Measurements from ENCODE around the gene ABCC4.

Gene ABCC4

DNA sequence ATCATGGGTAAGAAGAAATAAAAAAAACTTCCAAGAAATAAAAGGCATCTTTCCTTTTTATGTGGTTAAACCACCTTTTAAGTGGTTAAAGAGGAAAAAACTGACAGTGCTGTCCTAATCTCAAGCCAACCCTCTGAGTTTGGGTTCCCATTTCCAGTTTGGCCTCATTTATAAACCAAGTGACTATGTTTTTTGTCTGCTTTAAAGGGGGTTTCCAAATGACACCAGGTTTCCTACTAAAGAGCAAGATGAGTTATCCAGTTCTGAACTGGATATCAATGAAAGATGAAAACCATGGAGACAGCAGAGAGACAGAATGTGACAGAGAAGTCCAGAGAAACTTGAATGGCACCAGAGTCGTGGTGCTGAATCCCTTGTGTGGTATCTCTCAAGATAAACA, 251.5 kb downstream of the ABCC4 start:
- DNase-seq (ENCODE audit: low read depth in 2 of 2): no peak

DNA sequence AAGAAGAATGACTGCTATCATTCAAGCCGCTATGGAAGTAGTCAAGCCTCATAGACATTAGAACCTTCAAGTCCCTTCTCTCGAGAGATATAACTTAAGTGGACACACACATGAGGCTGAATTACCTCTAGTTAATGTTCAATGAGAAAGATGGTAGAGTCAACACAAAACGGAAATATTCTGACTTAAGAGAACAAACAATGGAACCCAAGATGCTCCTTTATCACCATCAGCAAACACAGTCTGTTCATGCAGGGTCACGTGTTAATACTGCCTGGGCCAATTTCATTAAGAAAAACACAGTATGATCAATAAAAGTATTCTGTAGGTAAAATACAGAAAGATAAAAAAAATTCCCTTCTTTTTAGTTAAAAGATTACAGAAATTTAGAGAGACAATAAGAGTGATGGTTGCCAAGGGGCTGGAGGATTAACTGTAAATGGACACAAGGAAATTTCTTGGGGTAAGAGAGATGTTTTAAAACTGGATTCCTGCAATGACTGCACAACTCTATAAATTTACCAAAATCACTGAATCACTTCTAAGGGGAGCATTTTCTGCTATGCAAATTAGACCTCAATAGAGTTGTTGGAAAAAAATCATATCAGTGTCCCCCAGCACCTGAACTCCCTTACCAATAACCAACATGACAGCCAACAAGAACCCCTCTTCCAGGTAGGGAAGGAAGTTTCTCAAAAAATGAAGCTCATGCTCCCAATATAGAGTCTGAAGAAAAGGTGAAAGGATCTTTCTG, 256.6 kb downstream of the ABCC4 start:
- no peak for DNase-seq (ENCODE audit: low read depth in 2 of 2)

DNA sequence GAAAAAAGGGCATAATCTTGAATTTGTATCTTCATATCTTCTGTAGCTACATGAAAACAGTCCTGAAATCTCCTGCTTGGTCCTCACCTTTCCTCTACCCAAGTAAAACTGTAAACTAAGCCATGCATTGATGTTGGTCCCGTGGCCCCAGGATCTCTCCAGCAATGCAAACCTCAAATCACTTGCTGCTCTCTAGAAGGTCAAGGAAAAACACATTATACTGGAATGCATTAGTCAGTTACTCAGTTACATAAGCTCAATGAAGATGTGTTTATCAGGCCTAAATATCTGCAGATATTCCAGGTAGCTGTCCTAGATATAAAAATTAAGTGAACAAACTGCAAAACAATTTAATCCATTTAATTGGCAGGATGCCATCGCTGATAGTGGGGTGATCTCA, 261.8 kb downstream of the ABCC4 start:
- no peak for DNase-seq (ENCODE audit: low read depth in 2 of 2)

DNA sequence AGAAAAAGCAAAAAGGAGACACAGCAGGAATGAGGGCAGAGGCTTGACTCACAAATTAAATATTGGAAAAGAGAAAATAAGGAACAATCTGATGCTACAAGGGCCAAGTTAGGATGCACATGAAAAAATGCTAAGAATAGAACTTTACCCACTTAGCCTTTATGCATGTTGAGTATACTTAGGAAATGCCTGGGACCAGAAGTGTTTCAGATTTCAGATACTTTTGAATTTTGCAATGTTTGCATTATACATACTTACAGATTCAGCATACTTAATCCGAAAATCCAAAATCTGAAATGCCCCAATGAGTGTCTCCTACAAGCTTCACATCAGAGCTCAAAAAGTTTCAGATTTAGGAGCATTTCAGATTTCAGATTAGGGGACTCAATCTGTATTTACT, 262.3 kb downstream of the ABCC4 start:
- DNase-seq (ENCODE audit: low read depth in 2 of 2): no peak

DNA sequence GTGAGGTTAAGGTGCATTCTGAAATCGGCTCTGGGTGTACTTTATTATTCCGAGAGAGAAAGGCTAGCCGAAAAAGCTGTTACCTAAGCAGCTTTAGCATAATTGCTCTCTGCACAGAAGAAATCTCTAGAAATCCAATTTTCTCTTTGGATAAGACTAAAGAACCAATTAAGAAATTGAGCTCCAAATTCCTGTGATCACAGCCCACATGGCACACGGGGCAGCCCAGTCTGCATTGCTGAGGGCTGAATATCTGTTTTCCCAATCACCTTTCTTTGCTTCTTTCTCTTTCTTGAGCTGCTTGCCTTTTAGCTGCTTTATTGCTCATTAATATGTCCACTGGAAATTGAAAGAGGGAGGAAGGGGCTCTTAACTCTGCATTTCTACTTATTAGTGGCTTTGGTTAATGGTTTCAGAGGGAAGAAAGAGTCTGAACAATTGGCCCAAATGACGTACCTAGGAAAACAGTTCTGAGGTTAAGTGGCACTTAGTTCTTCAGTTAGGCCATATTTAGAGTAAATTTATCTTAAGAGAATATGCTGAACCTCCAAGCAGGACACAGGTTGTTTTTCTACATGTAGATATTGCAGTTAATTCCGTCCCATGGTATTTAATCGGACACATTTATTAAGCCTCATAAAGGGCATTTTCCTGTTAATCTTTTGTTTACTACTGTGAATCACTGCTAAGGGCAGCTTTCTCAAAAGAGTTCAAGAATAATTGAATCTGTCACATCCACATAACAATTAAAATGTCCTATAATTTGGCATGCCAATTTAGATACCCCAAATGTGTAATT, 265.7 kb downstream of the ABCC4 start:
- DNase-seq (ENCODE audit: low read depth in 2 of 2): no peak

DNA sequence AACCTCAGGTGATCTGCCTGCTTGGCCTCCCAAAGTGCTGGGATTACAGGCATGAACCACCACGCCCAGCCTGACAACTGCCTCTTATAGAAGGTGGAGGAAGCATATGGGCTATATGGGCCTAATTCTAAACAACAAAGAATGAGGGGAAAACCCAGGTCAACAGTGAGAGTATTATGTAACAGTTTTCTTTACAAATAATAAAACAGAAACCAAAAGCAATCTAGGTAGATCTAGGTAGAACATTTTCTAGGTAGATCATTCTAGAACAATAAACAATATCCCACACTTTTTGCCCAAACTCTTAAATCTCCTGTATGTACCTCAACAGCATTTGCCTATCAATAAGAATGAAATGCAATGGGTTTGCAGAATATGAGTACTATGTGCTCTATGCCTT, 267.4 kb downstream of the ABCC4 start:
- DNase-seq (ENCODE audit: low read depth in 2 of 2): no peak

DNA sequence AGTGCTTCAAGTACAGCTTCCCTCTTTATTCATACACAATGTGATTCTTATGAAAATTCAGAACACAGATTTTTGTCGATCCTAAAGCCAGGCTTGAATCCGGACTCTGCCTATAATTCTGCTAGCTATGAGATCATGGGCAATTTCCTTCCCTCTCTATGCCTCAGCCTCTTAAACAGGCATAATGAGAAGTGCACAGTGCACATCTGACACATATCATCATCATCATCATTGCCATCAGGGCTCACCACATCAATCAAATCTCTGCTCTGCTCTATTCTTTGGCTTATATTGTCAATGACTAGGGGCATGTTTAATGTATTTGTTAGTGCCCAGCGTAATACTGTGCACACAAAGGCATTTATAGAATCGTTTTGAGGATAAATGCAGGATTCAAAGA, 269.1 kb downstream of the ABCC4 start:
- no peak for DNase-seq (ENCODE audit: low read depth in 2 of 2)

DNA sequence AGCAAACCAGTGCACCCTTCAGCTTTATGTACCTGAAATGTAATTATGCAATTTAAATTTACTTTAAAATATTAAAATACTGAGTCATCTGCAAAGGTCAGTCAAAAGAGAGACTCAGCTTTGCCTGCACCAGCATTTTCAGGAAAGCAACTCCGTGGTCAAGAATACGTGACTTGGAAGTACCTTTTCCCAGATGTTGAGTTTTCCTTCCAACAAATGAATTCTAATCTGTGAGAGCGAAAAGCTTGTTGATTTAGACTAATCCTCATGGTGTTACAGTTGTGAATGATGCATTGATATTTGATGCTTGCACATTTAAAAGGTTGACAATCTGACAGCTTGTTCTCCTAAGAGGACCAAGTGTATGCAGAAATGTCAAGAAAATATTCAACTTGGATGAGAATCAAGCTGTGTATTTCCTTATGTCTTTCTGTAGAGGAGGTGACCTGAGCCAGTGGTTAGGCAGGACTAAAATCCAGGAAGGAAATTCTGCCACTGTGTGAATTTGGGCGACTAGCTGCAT, 270.4 kb downstream of the ABCC4 start:
- no peak for DNase-seq (ENCODE audit: low read depth in 2 of 2)

DNA sequence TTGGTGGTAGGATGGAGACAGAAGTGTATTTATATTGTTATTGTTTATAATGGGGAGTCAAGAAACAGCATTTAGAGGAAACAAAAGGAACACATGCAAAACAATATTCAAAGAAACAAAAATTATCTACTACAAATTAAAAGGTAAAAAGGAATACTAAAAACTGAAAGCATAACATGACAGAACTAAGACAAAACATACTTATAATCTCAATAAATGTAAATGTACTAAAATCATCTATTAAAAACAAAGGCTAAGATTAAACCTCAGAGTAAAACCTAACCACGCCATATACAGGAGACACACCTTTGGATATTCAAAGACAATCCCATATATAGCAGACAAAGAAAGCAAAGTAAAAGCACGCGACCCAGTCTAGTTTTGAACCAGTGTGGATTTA, 273.6 kb downstream of the ABCC4 start:
- DNase-seq (ENCODE audit: low read depth in 2 of 2): no peak

DNA sequence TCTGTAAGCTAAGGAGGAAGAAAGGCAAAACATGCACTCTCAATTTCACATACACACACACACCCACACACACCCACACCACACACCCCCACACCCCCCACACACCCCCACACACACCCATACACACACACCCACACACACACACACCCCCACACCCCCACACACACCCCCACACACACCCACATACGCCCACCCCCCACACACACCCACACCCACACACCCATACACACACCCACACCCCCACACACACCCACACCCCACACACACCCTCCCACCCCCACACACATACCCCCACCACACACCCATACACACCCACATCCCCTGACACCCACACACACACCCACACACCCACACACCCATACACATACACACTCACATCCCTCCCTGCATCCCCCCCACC, 276.1 kb downstream of the ABCC4 start:
- no peak for DNase-seq (ENCODE audit: low read depth in 2 of 2)

DNA sequence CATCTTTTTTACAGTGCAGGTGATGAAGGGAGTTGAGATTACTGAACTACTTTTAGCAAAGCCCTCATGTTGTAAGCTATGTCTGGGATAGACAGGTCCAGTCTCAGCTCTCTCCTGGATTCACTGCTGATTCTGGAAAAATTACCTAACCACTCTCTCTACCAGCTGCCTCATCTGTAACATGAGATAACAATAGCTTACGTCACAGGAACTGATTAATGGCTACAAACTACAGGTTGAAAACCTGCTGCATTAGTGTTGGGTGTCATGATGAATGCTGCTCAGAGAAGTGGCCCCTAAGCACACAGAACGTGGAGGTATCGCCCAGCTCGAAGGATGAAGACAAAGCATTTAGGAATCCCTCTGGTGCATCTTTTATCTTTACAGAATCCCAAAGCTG, 277.8 kb downstream of the ABCC4 start:
- no peak for DNase-seq (ENCODE audit: low read depth in 2 of 2)

DNA sequence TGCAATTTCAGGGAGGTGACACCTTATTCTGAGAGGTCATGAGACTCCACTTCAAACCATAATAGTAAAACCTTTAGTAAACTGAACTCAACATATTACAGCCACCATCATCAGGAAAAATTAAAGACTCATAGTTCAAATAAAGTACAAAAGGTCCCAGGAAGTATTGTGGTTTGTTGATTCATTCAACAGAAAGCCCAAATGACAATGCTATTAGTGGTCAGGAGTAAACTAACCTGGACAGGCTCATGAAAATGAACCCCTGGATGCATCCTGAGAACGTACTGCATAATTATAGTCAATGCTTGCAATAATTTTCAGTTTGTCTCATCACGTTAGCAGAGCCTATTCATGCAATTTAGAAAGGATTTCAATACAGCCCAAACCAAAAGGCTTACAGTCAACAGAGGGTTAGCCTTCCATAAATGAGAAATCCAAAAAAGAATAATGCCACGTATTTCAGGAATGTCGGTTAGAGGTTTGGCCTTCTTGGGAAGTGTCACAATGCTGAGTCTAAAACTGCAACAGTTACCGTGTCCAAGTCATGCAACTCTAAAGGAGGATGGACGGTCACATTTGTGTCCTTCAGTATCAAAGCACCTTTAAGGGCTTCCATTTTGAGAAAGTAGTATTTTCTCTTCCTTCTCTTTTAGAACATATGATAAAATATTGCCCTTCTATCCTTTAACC, 280.8 kb downstream of the ABCC4 start:
- DNase-seq (ENCODE audit: low read depth in 2 of 2): no peak

DNA sequence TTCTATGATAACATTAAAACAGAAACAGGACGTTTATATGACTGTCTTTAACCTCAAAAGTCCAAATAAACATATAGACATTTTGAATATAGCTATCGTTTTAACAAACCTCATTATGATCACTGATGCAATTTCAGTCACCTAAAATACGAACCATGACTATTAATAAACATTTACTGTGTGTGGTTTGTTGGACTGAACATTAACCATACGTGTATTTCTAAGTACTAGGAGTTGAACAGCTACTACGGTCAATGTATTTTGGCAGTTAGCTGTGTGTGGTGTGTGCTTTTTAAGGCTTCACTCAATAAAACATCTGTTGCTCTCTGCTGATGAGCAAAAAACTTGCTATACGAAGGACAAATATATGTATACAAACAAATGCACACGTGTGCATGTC, 281.4 kb downstream of the ABCC4 start:
- no peak for DNase-seq (ENCODE audit: low read depth in 2 of 2)

DNA sequence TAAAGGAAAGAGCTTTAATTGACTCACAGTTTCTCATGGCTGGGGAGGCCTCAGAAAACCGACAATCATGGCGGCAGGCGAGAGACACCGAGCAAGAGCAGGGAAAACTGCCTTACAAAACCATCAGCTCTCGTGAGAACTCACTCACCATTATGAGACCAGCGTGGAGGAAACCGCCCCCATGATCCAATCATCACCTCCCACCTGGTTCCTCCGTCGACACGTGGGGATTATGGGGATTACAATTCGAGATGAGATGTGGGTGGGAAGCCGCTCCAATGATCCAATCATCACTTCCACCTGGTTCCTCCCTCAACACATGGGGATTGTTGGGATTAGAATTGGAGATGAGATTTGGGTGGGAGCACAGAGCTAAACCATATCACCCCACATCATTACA, 293.9 kb downstream of the ABCC4 start:
- DNase-seq (ENCODE audit: low read depth in 2 of 2): no peak

DNA sequence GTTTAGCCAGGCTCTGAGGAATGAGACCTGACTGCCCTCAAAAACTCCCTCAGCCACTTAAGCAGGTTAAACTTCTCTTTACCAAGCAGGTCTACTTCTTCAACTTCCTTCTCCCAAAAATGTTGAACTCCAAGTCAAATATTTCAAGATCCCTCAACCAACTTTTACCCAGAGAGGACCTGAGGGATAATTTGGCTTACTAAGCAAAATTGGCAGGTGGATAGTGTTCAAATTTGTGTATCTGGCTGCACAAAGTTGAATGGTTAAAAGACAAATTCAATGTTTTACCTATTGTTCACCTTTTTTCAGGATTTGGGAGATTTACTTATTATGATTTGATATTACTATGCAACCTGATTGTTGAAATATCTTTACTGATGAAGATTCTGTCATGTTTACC, 296.0 kb downstream of the ABCC4 start:
- DNase-seq (ENCODE audit: low read depth in 2 of 2): no peak

DNA sequence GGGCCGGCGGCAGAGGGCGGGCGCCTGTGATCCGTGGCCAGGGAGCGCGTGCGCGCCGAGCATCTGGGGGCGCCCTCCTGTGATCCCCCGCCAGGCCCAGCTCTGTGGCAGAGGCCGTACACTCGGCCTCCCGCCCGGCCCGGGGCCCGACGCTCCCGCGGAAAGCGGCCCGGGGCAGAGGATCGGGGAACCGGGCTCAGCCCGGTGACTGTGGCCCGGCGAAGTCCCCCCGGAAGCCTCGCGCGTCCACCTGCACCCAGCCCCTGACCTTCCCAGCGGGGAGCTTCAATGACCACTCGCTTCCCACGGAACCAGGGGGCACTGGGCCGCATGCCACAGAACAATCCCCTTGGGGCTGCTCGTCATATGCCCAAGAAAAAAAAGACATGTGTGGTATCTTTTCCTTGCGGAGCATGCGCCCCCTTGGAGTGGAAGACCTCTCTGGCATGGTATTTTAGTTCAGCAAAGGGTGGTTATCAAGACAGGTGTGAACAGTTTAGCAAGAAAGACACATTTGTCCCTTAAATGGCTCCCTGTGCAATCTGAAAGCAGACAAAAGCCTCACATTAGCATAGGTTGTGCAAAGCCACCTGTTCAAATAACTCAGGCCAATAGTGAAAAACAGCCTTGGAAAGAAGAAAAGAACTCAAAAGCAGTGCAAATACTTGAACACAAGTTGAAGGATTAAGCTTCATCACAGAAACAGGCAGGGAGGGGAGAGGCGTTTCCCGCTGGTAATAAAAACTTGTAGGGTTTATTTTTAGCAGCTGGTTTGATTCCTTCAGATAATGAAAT, 298.0 kb downstream of the ABCC4 start:
- no peak for DNase-seq (ENCODE audit: low read depth in 2 of 2)

DNA sequence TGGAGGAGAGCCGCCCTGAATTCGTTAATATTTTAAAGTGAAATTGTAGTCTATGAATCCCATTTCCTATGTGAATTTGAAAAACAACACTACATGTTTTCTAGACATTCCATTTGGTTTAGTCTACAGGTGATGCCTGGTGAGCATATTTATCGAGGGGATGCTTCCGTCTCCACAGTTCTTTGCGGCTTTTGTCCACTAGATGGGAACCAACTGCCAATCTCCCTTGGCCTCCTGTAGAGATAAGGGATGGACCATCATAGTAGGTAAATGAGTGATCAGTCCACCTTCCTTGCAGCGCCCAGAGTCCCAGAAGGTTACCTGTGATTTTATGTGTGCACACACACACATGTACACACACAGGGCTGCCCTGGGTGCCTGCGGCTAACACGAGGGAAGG, 299.1 kb downstream of the ABCC4 start:
- DNase-seq (ENCODE audit: low read depth in 2 of 2): no peak

DNA sequence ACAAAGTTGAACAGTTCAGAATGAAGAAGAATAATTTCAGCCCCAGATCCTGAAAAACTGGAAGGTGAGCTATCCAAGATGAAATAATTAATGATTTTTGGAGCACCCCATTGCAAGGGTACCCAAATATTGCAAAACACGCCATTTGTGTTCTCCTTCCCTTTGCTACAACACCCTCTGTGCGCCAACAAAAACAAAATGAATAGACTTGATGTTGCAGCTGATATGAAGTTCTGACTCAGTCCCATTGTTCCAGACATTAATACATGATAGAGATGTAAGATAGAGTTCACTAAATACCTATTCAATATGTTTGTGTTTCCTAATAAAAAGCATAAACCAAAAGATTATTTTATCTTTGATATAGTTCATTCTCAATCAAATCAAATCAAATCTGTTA, 301.4 kb downstream of the ABCC4 start:
- no peak for DNase-seq (ENCODE audit: low read depth in 2 of 2)

DNA sequence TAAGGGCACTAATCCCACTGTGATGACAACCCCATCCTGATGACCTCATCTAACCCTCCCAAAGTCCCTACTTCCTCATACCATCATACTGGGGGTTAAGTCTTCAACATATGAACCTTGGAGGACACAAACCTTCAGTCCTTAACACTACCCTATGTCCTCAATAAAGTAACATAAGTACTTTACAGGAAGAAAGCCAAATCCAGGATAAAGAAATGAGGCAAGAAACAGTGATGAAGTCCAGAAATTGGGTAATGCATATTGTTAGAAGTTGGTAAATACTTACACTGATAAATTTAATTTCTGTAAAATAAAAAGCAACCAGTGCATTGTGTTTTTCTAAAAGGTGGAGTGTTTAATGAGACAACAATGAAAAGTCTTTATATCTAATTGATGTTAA, 304.1 kb downstream of the ABCC4 start:
- DNase-seq (ENCODE audit: low read depth in 2 of 2): no peak

DNA sequence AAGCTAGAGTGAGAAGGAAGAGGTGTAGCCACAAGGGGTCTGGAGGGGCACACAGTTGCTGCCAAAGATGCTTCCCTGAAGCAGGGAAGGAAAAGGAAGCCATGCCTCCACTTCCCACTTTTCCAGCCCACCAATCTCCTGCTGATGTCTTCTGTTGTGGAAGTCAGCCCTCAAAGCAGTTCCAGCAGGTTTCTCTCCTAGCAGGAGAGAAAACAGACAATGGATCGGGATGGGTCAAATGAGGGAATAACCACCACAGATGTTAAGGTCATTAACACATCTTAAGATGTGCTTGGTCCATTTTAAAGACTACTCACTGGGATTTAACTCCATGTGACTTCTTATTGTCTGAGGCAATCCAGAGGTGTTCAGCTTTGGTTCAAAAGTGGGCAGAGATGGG, 304.8 kb downstream of the ABCC4 start:
- no peak for DNase-seq (ENCODE audit: low read depth in 2 of 2)

DNA sequence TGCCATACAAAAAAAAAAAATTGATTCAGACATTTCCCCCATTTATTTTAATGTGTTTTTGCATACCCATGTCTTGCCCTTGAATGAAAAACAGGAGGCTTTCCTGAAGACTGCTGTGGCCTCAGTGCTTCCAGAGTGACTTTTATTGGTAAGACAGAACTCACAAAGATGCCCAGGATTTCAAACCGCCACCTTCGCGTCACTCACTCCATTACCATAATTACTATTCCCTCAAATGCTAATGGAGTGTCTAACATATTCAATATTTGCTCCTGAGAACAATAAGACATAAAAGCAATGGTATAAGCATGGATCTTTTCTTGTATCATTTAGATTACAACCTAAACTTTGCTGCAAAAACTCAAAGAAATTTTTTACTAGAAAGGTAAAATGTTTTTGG, 306.7 kb downstream of the ABCC4 start:
- no peak for DNase-seq (ENCODE audit: low read depth in 2 of 2)

DNA sequence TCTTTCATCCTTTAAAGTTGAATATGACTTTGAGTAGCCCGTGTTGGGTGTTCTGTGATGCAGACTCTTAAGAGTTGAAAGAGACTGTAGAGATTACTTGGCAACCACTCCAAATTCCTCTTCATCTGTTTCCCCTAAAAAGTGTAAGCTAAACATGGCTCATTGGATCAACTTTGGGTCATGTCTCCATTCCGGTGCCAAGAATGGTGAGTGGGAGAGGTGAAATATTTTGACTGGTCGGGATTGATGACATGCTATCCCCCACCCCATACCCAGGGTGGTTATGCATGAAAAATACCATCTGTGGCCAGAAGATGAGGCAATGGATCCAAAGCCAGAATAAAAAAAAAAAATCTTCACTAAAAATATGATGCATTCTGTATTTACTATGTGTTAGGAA, 307.6 kb downstream of the ABCC4 start:
- DNase-seq (ENCODE audit: low read depth in 2 of 2): peak in 1 of 2 experiments; percentile 6

Measured in fibroblast of skin of left biceps (primary cell).